GM23338 (cell line): ENCODE data around the gene MPRIP. TPM values are rescaled to one million over a fixed set of nuclear protein-coding genes. Genes with fewer than 3 reads are reported as not detected.
A peak's percentile ranks its signal among the peaks of the same experiment; 100 is the strongest.

Source experiments
- ATAC-seq: fragments of 200-7000 bp; cut with Tn5 transposase; 3 replicates; pipeline ENCODE4 v1.9.1; 2020
- DNase-seq: peaks from one replicate; pipeline ENCODE4 v3.0.0-alpha.2; 2015; ENCODE audit warnings: low spot score
- H2AFZ ChIP-seq: fragments of 200-600 bp; sonication (generic); 2 replicates; pipeline ENCODE4 v1.8.0; 2016; ENCODE audit warnings: antibody characterized with exemption, mild to moderate bottlenecking, moderate library complexity
- H3F3A ChIP-seq: fragments of 200-600 bp; sonication (generic); replicated peaks from 2 replicates; pipeline ENCODE4 v1.8.0; 2017; ENCODE audit warnings: antibody characterized with exemption, mixed run types, low read depth
- H3K27ac ChIP-seq: fragments of 200-600 bp; sonication (generic); 2 replicates; pipeline ENCODE4 v1.6.1; 2016; ENCODE audit warnings: low read depth
- H3K27me3 ChIP-seq: fragments of 200-600 bp; sonication (generic); 2 replicates; pipeline ENCODE4 v1.8.0; 2016; ENCODE audit warnings: mild to moderate bottlenecking, mixed run types, moderate library complexity; ENCODE audit not compliant: insufficient read depth
- H3K36me3 ChIP-seq: fragments of 200-600 bp; sonication (generic); 2 replicates; pipeline ENCODE4 v1.8.0; 2016; ENCODE audit warnings: mild to moderate bottlenecking; ENCODE audit not compliant: insufficient read depth
- H3K4me1 ChIP-seq: fragments of 200-600 bp; sonication (generic); 2 replicates; pipeline ENCODE4 v1.8.0; 2016; ENCODE audit warnings: mild to moderate bottlenecking, moderate library complexity; ENCODE audit not compliant: insufficient read depth
- H3K4me2 ChIP-seq: fragments of 200-600 bp; sonication (generic); 2 replicates; pipeline ENCODE4 v1.7.1; 2017; ENCODE audit warnings: mixed run types
- H3K4me3 ChIP-seq: fragments of 200-600 bp; sonication (generic); 2 replicates; pipeline ENCODE4 v1.6.1; 2016; ENCODE audit warnings: mixed run types
- H3K79me2 ChIP-seq: fragments of 200-600 bp; sonication (generic); replicated peaks from 2 replicates; pipeline ENCODE4 v1.8.0; 2017; ENCODE audit warnings: mild to moderate bottlenecking; ENCODE audit not compliant: insufficient read depth
- H3K9me2 ChIP-seq: fragments of 200-600 bp; sonication (generic); 2 replicates; pipeline ENCODE4 v1.8.0; 2017; ENCODE audit not compliant: insufficient read depth
- H4K20me1 ChIP-seq: fragments of 200-600 bp; sonication (generic); replicated peaks from 2 replicates; pipeline ENCODE4 v1.8.0; 2017; ENCODE audit warnings: mild to moderate bottlenecking; ENCODE audit not compliant: insufficient read depth
- H3K27ac Mint-ChIP-seq: 2 replicates; pipeline ENCODE4 v1.8.0; 2020; ENCODE audit warnings: inconsistent platforms, mild to moderate bottlenecking, moderate library complexity, mixed read lengths
- H3K27me3 Mint-ChIP-seq: 3 replicates; pipeline ENCODE4 v1.8.0; 2022; ENCODE audit warnings: low read depth, mild to moderate bottlenecking, moderate library complexity, mixed read lengths, inconsistent platforms; ENCODE audit not compliant: insufficient read depth, poor library complexity
- H3K36me3 Mint-ChIP-seq: 3 replicates; pipeline ENCODE4 v1.8.0; 2021; ENCODE audit warnings: low read depth, mild to moderate bottlenecking, inconsistent platforms, moderate library complexity, mixed read lengths
- H3K4me1 Mint-ChIP-seq: 3 replicates; pipeline ENCODE4 v1.8.0; 2020; ENCODE audit warnings: mild to moderate bottlenecking, inconsistent platforms, mixed read lengths
- H3K4me3 Mint-ChIP-seq: 3 replicates; pipeline ENCODE4 v1.8.0; 2021; ENCODE audit warnings: moderate library complexity, mild to moderate bottlenecking, inconsistent platforms, mixed read lengths
- H3K9me3 Mint-ChIP-seq: 3 replicates; pipeline ENCODE4 v1.8.0; 2020; ENCODE audit warnings: moderate library complexity, mild to moderate bottlenecking, inconsistent platforms, mixed read lengths
- CREB1 ChIP-seq: fragments of 250-450 bp; sonication (Bioruptor Pico); IDR thresholded peaks from 2 replicates; pipeline ENCODE4 v1.5.0; 2020; ENCODE audit warnings: low read depth, mild to moderate bottlenecking, moderate library complexity
- EZH2phosphoT487 ChIP-seq: fragments of 200-600 bp; sonication (generic); IDR thresholded peaks from one replicate; pipeline ENCODE4 v1.8.1; 2018; ENCODE audit warnings: antibody characterized with exemption; ENCODE audit not compliant: unreplicated experiment
- JUNB ChIP-seq: IDR thresholded peaks from one replicate; pipeline ENCODE4 v1.6.1; 2016; ENCODE audit warnings: antibody characterized with exemption; ENCODE audit not compliant: unreplicated experiment
- polyA plus RNA-seq: library from polyadenylated mRNA; unstranded; fragments of >200 nt; fragmentation: Nextera tagmentation; extraction: Ambion mirVana; gene quantifications from 2 replicates; pipeline ENCODE4 v1.2.1, GENCODE V29; 2016
- total RNA-seq: library from RNA; depleted of rRNA; stranded (reverse); fragments of >200 nt; shearing (Covaris generic); gene quantifications from 2 replicates; pipeline ENCODE4 v1.2.3, GENCODE V29; 2014
- TF ChIP-seq, protein P1 (sequence below): fragments of 250-450 bp; sonication (Bioruptor Pico); IDR thresholded peaks from 2 replicates; pipeline ENCODE4 v1.5.0; 2020; ENCODE audit warnings: mild to moderate bottlenecking, moderate library complexity
- TF ChIP-seq, protein P2 (sequence below): IDR thresholded peaks from 2 replicates; pipeline ENCODE4 v1.6.1; 2016; ENCODE audit warnings: antibody characterized with exemption
- TF ChIP-seq, protein P3 (sequence below), 2 experiments: fragments of 200-600 bp in 1 of 2; sonication (generic) in 1 of 2; conservative IDR thresholded peaks; 2 replicates each; pipeline versions ENCODE4 v1.5.1 to v1.6.1; 2016 to 2017; ENCODE audit warnings: antibody characterized with exemption in 2 of 2, low read depth in 2 of 2, mild to moderate bottlenecking in 2 of 2, moderate library complexity in 1 of 2

The MPRIP gene
- total and polyA plus RNA-seq, 2 experiments from 2014 or later: 39.3 to 113 TPM

DNA sequence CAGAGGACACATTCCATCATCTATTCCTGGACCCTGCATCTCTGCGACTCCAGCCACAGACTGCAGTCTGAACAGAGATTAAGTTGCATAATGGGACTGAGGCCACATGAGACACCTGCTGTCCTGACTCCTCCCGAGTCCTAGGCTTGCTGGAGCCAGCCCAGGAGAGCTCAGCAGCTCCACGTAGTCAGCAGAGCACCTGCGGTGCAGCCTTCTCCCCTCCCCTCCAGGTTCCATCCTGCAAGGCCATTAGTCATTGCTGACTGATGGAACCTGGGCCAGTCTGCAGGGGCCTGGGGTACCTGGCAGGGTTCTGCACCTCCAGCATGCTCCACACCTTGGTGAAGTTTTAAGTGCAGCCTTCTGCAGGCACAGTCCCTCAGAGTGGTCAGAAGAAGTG, 87.2 kb downstream of the MPRIP start (continued):
- TF ChIP-seq, protein P1, sequence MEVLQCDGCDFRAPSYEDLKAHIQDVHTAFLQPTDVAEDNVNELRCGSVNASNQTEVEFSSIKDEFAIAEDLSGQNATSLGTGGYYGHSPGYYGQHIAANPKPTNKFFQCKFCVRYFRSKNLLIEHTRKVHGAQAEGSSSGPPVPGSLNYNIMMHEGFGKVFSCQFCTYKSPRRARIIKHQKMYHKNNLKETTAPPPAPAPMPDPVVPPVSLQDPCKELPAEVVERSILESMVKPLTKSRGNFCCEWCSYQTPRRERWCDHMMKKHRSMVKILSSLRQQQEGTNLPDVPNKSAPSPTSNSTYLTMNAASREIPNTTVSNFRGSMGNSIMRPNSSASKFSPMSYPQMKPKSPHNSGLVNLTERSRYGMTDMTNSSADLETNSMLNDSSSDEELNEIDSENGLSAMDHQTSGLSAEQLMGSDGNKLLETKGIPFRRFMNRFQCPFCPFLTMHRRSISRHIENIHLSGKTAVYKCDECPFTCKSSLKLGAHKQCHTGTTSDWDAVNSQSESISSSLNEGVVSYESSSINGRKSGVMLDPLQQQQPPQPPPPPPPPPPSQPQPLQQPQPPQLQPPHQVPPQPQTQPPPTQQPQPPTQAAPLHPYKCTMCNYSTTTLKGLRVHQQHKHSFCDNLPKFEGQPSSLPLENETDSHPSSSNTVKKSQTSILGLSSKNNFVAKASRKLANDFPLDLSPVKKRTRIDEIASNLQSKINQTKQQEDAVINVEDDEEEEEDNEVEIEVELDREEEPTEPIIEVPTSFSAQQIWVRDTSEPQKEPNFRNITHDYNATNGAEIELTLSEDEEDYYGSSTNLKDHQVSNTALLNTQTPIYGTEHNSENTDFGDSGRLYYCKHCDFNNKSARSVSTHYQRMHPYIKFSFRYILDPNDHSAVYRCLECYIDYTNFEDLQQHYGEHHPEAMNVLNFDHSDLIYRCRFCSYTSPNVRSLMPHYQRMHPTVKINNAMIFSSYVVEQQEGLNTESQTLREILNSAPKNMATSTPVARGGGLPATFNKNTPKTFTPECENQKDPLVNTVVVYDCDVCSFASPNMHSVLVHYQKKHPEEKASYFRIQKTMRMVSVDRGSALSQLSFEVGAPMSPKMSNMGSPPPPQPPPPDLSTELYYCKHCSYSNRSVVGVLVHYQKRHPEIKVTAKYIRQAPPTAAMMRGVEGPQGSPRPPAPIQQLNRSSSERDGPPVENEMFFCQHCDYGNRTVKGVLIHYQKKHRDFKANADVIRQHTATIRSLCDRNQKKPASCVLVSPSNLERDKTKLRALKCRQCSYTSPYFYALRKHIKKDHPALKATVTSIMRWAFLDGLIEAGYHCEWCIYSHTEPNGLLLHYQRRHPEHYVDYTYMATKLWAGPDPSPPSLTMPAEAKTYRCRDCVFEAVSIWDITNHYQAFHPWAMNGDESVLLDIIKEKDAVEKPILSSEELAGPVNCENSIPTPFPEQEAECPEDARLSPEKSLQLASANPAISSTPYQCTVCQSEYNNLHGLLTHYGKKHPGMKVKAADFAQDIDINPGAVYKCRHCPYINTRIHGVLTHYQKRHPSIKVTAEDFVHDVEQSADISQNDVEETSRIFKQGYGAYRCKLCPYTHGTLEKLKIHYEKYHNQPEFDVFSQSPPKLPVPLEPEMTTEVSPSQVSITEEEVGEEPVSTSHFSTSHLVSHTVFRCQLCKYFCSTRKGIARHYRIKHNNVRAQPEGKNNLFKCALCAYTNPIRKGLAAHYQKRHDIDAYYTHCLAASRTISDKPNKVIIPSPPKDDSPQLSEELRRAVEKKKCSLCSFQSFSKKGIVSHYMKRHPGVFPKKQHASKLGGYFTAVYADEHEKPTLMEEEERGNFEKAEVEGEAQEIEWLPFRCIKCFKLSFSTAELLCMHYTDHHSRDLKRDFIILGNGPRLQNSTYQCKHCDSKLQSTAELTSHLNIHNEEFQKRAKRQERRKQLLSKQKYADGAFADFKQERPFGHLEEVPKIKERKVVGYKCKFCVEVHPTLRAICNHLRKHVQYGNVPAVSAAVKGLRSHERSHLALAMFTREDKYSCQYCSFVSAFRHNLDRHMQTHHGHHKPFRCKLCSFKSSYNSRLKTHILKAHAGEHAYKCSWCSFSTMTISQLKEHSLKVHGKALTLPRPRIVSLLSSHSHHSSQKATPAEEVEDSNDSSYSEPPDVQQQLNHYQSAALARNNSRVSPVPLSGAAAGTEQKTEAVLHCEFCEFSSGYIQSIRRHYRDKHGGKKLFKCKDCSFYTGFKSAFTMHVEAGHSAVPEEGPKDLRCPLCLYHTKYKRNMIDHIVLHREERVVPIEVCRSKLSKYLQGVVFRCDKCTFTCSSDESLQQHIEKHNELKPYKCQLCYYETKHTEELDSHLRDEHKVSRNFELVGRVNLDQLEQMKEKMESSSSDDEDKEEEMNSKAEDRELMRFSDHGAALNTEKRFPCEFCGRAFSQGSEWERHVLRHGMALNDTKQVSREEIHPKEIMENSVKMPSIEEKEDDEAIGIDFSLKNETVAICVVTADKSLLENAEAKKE: no peak
- TF ChIP-seq, protein P2, sequence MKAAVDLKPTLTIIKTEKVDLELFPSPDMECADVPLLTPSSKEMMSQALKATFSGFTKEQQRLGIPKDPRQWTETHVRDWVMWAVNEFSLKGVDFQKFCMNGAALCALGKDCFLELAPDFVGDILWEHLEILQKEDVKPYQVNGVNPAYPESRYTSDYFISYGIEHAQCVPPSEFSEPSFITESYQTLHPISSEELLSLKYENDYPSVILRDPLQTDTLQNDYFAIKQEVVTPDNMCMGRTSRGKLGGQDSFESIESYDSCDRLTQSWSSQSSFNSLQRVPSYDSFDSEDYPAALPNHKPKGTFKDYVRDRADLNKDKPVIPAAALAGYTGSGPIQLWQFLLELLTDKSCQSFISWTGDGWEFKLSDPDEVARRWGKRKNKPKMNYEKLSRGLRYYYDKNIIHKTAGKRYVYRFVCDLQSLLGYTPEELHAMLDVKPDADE: no peak
- TF ChIP-seq CREB1 (no peak), EZH2phosphoT487 (no peak), JUNB (no peak)

- Histone ChIP-seq H3K27ac (no peak overlapping the region), H3K27me3 (no peaks in the 10 kb centered on the region), H3K79me2 (no peaks in the 10 kb centered on the region), H3K9me2 (no peaks in the 10 kb centered on the region), H3K4me2 (no peak overlapping the region), H4K20me1 (no peaks in the 10 kb centered on the region; the same call in 1 of the 2 replicates), H3K4me3 (no peak overlapping the region), H3F3A (no peaks in the 10 kb centered on the region), H2AFZ (no peak overlapping the region), H3K4me1 (no peaks in the 10 kb centered on the region), H3K36me3 (no peaks in the 10 kb centered on the region)
- Mint-ChIP-seq H3K36me3 (peaks cover 5% of the 10 kb centered on the region; the same call in 1 of the 3 replicates), H3K27ac (peak overlapping the region; percentile 83), H3K4me1 (peaks cover 13% of the 10 kb centered on the region), H3K4me3 (no peak overlapping the region), H3K9me3 (no peaks in the 10 kb centered on the region), H3K27me3 (peaks cover 3% of the 10 kb centered on the region)
- no peak for DNase-seq
- TF ChIP-seq, protein P3, sequence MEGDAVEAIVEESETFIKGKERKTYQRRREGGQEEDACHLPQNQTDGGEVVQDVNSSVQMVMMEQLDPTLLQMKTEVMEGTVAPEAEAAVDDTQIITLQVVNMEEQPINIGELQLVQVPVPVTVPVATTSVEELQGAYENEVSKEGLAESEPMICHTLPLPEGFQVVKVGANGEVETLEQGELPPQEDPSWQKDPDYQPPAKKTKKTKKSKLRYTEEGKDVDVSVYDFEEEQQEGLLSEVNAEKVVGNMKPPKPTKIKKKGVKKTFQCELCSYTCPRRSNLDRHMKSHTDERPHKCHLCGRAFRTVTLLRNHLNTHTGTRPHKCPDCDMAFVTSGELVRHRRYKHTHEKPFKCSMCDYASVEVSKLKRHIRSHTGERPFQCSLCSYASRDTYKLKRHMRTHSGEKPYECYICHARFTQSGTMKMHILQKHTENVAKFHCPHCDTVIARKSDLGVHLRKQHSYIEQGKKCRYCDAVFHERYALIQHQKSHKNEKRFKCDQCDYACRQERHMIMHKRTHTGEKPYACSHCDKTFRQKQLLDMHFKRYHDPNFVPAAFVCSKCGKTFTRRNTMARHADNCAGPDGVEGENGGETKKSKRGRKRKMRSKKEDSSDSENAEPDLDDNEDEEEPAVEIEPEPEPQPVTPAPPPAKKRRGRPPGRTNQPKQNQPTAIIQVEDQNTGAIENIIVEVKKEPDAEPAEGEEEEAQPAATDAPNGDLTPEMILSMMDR (conservative IDR thresholded peaks at IDR 0.05; ENCODE audit: low read depth in 2 of 2): peak in 1 of 2 experiments; percentile 54; a peak in 2 of 4 replicates
- TF ChIP-seq JUNB: no peak
- ATAC-seq: peak; percentile 23; the same call in 2 of the 3 replicates
These were observed 88.0 kb downstream of the MPRIP start for GRCh38 chr17:17130077-17130844.
